Tibial artery (tissue), 4 donors: ENCODE data around the gene ANXA5.

Experiments
- DNase-seq, 2 donors: peaks; one replicate each; pipeline ENCODE4 v3.0.0-alpha.2; 2019
- H3K27ac ChIP-seq, 2 donors: fragments of 200-600 bp; sonication (generic) in 1 of 2; 1 replicate in 1 of 2; 2 replicates in 1 of 2; pipeline ENCODE4 v1.5.1; 2018 to 2019; ENCODE audit warnings: mild to moderate bottlenecking in 1 of 2
- H3K27me3 ChIP-seq, 2 donors: fragments of 200-600 bp; sonication (generic) in 1 of 2; one replicate each; pipeline versions ENCODE4 v1.5.1 to v1.6.0; 2016 to 2019
- H3K36me3 ChIP-seq, 3 donors: fragments of 200-600 bp; sonication (generic) in 2 of 3; one replicate each; pipeline ENCODE4 v1.5.1; 2016 to 2019; ENCODE audit warnings: mild to moderate bottlenecking in 2 of 3
- H3K4me1 ChIP-seq, 4 donors: fragments of 200-600 bp; sonication (generic) in 2 of 4; 1 replicate in 3 of 4; 2 replicates in 1 of 4; pipeline ENCODE4 v1.5.1; 2016 to 2019
- H3K4me3 ChIP-seq, 2 donors: fragments of 200-600 bp; sonication (generic) in 1 of 2; 1 replicate in 1 of 2; 2 replicates in 1 of 2; pipeline ENCODE4 v1.5.1; 2018 to 2019; ENCODE audit warnings: mild to moderate bottlenecking in 2 of 2
- H3K9me3 ChIP-seq, 3 donors: fragments of 200-600 bp; sonication (generic) in 1 of 3; one replicate each; pipeline ENCODE4 v1.5.1; 2016 to 2019
- intact Hi-C: fragments of 100-400 bp; cut with DNase I; formaldehyde crosslinking; loops from one replicate; pipeline ENCODE4 v1.15.0; 2023; ENCODE audit warnings: low total_unique reads
- TF ChIP-seq, protein P1 (sequence below), 2 experiments: fragments of 200-600 bp in 1 of 2; fragments of 450-650 bp in 1 of 2; IDR thresholded peaks; one replicate each; pipeline ENCODE4 v1.5.1; 2017 to 2019; ENCODE audit warnings: antibody characterized with exemption in 2 of 2, mild to moderate bottlenecking in 1 of 2, moderate library complexity in 1 of 2

Gene ANXA5

DNA sequence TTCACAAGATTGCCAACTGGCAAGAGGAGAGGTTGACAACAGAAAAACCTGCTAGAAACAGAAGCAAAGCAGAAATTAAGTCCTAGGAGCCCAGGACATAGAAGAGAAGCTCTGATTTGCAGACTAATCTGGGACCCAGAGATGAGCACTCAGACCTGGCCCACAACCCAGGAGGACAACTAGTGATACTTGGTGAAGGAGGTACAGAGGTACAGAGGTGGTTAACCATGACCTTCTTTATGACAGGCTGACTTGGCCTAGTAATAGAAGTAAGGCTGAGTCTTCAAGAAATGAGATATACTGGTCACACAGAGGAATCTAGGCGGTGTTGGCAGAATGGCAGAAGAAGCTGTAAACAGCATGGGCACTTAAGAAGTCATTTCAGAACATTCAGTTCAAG, 43.6 kb downstream of the ANXA5 start:
- TF ChIP-seq, protein P1, sequence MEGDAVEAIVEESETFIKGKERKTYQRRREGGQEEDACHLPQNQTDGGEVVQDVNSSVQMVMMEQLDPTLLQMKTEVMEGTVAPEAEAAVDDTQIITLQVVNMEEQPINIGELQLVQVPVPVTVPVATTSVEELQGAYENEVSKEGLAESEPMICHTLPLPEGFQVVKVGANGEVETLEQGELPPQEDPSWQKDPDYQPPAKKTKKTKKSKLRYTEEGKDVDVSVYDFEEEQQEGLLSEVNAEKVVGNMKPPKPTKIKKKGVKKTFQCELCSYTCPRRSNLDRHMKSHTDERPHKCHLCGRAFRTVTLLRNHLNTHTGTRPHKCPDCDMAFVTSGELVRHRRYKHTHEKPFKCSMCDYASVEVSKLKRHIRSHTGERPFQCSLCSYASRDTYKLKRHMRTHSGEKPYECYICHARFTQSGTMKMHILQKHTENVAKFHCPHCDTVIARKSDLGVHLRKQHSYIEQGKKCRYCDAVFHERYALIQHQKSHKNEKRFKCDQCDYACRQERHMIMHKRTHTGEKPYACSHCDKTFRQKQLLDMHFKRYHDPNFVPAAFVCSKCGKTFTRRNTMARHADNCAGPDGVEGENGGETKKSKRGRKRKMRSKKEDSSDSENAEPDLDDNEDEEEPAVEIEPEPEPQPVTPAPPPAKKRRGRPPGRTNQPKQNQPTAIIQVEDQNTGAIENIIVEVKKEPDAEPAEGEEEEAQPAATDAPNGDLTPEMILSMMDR (IDR thresholded peaks at IDR 0.05), result no peak
- peaks cover 0 to 28% (median 10%) of the 10 kb centered on the region in 4 donors for H3K4me1 ChIP-seq
- no peak for DNase-seq
- intact Hi-C loops, result loop anchor here (2.0 kb wide), 1 partner anchor 282 kb away; no protein-coding TSS in a partner anchor
- no peak overlapping the region for H3K4me3 ChIP-seq
- H3K36me3 ChIP-seq, result no peaks in the 10 kb centered on the region
- no peaks in the 10 kb centered on the region for H3K27me3 ChIP-seq
- no peaks in the 10 kb centered on the region for H3K9me3 ChIP-seq
- H3K27ac ChIP-seq, result no peak overlapping the region

DNA sequence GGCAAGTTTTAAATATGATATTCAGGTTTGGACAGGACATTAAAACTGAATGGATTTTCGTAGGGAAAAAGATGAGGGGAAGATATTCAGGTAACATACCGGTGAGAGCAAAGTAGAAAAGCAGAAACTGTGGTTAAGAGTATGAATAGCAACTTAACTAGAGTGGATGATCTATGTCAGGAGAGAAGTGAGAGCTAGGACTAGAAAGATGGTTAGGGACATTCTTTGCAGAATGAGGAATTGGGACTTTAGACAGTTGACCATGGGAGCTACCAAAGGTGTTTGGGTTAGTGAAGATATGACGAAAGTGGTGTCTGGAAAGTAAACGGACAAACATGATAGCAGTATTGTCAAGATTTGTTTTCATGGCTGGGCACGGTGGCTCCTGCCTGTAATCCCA, 45.2 kb downstream of the ANXA5 start:
- TF ChIP-seq, protein P1 (IDR thresholded peaks at IDR 0.05), result no peak
- Histone ChIP-seq H3K36me3 (no peaks in the 10 kb centered on the region), H3K4me3 (no peak overlapping the region), H3K9me3 (no peaks in the 10 kb centered on the region), H3K27me3 (no peaks in the 10 kb centered on the region), H3K4me1 (peaks cover 0 to 27% (median 10%) of the 10 kb centered on the region in 4 donors), H3K27ac (no peak overlapping the region)
- DNase-seq, result no peak
- intact Hi-C loops, result no loop called here

DNA sequence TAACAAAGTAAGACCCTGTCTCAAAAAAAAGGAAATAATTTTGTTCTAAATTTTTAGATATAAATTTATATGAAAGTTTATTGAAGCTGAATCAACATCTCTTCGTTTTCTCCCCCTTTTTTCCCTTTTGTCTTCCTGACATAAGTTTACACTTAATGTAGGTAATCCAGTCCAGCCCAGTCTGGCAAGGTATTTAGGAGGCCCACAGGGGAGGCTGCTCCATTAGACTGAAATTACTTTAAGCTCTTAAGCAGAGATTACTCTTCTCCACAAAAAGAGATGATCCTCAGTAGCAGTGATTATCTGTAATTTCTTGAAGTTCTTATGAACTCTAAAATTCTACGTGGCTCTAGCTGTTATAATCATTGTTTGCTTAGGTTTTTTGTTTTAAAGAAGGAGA, 46.0 kb downstream of the ANXA5 start:
- intact Hi-C loops, result no loop called here
- no peak overlapping the region for H3K4me3 ChIP-seq
- peaks cover 0 to 19% (median 7%) of the 10 kb centered on the region in 4 donors for H3K4me1 ChIP-seq
- H3K27ac ChIP-seq, result no peak overlapping the region
- no peaks in the 10 kb centered on the region for H3K9me3 ChIP-seq
- TF ChIP-seq, protein P1 (IDR thresholded peaks at IDR 0.05), result no peak
- DNase-seq, result no peak
- no peaks in the 10 kb centered on the region for H3K27me3 ChIP-seq
- H3K36me3 ChIP-seq, result no peaks in the 10 kb centered on the region

DNA sequence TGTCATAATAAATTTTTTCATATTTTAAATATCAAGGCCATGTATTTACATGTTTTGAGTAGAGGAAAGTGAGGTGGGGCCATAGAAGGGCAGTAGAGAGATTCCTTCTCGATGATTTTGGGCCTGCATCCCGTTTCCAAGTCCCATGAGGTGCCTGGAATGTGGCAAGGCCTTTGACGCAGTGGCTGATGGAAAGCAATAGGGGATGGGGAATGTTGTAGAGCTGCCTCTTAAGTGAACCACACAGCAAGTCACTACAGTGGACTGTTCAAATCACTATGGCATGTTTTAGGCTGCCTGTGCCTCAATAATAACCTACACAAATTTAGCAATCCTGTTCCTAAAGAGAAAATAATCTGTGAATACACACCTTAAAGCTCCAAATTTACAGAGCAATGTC, 48.3 kb downstream of the ANXA5 start:
- Histone ChIP-seq H3K4me1 (peaks cover 0 to 11% (median 0%) of the 10 kb centered on the region in 4 donors), H3K36me3 (no peaks in the 10 kb centered on the region), H3K27ac (peak overlapping the region in 1 of 2 donors; percentile 34), H3K9me3 (no peaks in the 10 kb centered on the region), H3K4me3 (no peak overlapping the region), H3K27me3 (no peaks in the 10 kb centered on the region)
- intact Hi-C loops, result no loop called here
- peak in 1 of 2 donors; percentile 68 for DNase-seq
- TF ChIP-seq, protein P1 (IDR thresholded peaks at IDR 0.05), result no peak

DNA sequence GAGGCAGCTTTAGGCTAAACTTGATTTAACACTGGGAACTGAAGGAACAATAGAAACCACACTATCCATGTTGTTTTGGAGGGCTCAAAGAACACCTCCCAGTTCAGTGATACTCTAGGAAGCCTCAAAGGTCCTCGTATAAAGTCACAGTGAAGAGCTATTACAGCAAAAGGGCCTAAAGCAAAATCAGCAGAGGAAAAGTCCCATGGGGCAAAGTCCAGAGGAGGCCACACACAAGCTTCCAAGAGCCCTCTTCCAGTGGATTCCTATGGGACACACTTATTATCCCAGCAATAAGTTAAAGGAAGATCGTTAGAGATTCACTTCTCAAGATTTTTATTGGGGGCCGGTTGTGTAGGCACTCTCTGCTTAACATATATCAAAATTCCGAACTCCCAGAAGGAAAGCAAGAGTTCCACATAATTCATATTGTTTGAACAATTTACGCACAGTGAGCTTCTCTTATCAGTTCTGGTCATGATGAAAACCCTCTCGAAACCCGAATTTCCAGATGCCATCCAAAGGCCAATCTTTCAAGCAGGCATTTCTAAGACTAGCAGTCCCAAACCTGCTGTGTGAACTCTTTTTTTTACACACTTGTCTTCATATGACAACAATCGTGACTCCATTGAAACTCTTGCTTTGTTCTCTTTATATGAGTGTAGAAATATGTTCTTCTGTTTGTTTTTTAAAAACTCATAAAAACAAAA, 53.7 kb downstream of the ANXA5 start:
- no peak for DNase-seq
- no peaks in the 10 kb centered on the region for H3K27me3 ChIP-seq
- intact Hi-C loops, result no loop called here
- H3K4me1 ChIP-seq, result no peaks in the 10 kb centered on the region
- no peaks in the 10 kb centered on the region for H3K36me3 ChIP-seq
- TF ChIP-seq, protein P1 (IDR thresholded peaks at IDR 0.05), result no peak
- H3K4me3 ChIP-seq, result no peak overlapping the region
- no peak overlapping the region for H3K27ac ChIP-seq
- no peaks in the 10 kb centered on the region for H3K9me3 ChIP-seq
